K562 (cell line): ENCODE data around the gene LRP2. TPM values are rescaled to one million over a fixed set of nuclear protein-coding genes. Genes with fewer than 3 reads are reported as not detected.
A peak's percentile ranks its signal among the peaks of the same experiment; 100 is the strongest.

ENCODE experiments used
- ATAC-seq: fragments of 200-7000 bp; cut with Tn5 transposase; 3 replicates; pipeline ENCODE4 v1.9.1; 2020; ENCODE audit warnings: moderate library complexity
- BruUV-seq: library from RNA; stranded (reverse); fragments of 400-500 nt; replicated peaks from 2 replicates; lab custom pipeline; 2021; lab: Mats Ljungman, UMichigan
- CTCF ChIA-PET: fragments of 300-600 bp; formaldehyde crosslinking; extraction: SDS; loops from one replicate; lab custom pipeline; 2021; ENCODE audit warnings: low intra/inter-chr PET ratio; lab: Yijun Ruan, JAX
- POLR2A ChIA-PET: fragments of 300-600, 350-650 bp; sonication (Branson Sonifier 250); formaldehyde crosslinking; extraction: SDS; loops from one replicate; lab custom pipeline; 2021; ENCODE audit warnings: antibody characterized with exemption, inconsistent platforms; lab: Yijun Ruan, JAX
- DNase-seq, 4 experiments: peaks; one replicate each; pipeline versions ENCODE4 v3.0.0 to v3.0.0-alpha.2; 2011 to 2018; ENCODE audit warnings: low spot score in 3 of 4, mixed read lengths in 3 of 4; ENCODE audit errors: extremely low read depth in 1 of 4
- FAIRE-seq: peaks from 2 replicates; lab custom pipeline; 2011; peaks lifted over from hg19 to GRCh38; lab: Jason Lieb, UNC
- H2AFZ ChIP-seq: 2 replicates; pipeline ENCODE4 v1.6.0; 2011; ENCODE audit warnings: low read depth, low read length, control low read depth, inconsistent platforms
- H3K27ac ChIP-seq: fragments of 200-600 bp; 3 replicates; pipeline ENCODE4 v1.8.0; 2011; ENCODE audit warnings: low read depth, mild to moderate bottlenecking, control low read depth, inconsistent platforms, low read length, moderate library complexity, mixed read lengths; ENCODE audit errors: extremely low read depth
- H3K27me3 ChIP-seq, 2 experiments: fragments of 300-600 bp in 1 of 2; 2 replicates in 1 of 2; 3 replicates in 1 of 2; pipeline versions ENCODE4 v1.6.0 to v1.8.0; 2011; ENCODE audit warnings: inconsistent platforms in 2 of 2, low read length in 2 of 2, mild to moderate bottlenecking in 1 of 2, mixed read lengths in 1 of 2, moderate library complexity in 1 of 2; ENCODE audit not compliant: control insufficient read depth in 2 of 2, insufficient read depth in 2 of 2
- H3K36me3 ChIP-seq: fragments of 300-600 bp; 3 replicates; pipeline ENCODE4 v1.8.0; 2011; ENCODE audit warnings: mild to moderate bottlenecking, low read length, inconsistent platforms; ENCODE audit not compliant: control insufficient read depth, insufficient read depth
- H3K4me1 ChIP-seq, 2 experiments: fragments of 200-600 bp in 1 of 2; replicated peaks in 1 of 2; 2 replicates in 1 of 2; 3 replicates in 1 of 2; pipeline versions ENCODE4 v1.5.1 to v1.8.0; 2011; ENCODE audit warnings: inconsistent platforms in 2 of 2, low read length in 2 of 2, mild to moderate bottlenecking in 1 of 2, mixed read lengths in 1 of 2, moderate library complexity in 1 of 2; ENCODE audit not compliant: control insufficient read depth in 2 of 2, insufficient read depth in 2 of 2
- H3K4me2 ChIP-seq: 2 replicates; pipeline ENCODE4 v1.6.1; 2011; ENCODE audit warnings: low read length, control low read depth, inconsistent platforms, mixed read lengths; ENCODE audit not compliant: insufficient read depth
- H3K4me3 ChIP-seq: fragments of 200-600 bp; sonication (generic), shearing (Covaris generic); 2 replicates; pipeline ENCODE4 v1.5.1; 2016; ENCODE audit warnings: control low read depth, inconsistent platforms
- H3K79me2 ChIP-seq: fragments of 200-600 bp; 3 replicates; pipeline ENCODE4 v1.8.0; 2011; ENCODE audit warnings: low read length, inconsistent platforms; ENCODE audit not compliant: control insufficient read depth, insufficient read depth
- H3K9ac ChIP-seq, 2 experiments: 2 replicates each; pipeline versions ENCODE4 v1.6.0 to v1.6.1; 2011; ENCODE audit warnings: low read depth in 2 of 2, low read length in 2 of 2, control low read depth in 1 of 2, inconsistent platforms in 1 of 2, mild to moderate bottlenecking in 1 of 2, mixed read lengths in 1 of 2; ENCODE audit not compliant: insufficient read depth in 1 of 2
- H3K9me1 ChIP-seq: one replicate; pipeline ENCODE4 v1.6.0; 2011; ENCODE audit warnings: inconsistent platforms, mild to moderate bottlenecking, low read length, moderate library complexity; ENCODE audit not compliant: control insufficient read depth, insufficient read depth
- H3K9me3 ChIP-seq: replicated peaks from 2 replicates; pipeline ENCODE4 v1.5.1; 2011; ENCODE audit warnings: low read depth, low read length, inconsistent platforms; ENCODE audit not compliant: control insufficient read depth, insufficient read depth
- H4K20me1 ChIP-seq: replicated peaks from 2 replicates; pipeline ENCODE4 v1.6.1; 2011; ENCODE audit warnings: low read length, inconsistent platforms, mixed read lengths; ENCODE audit not compliant: control insufficient read depth, insufficient read depth
- NEUROD1 ChIP-seq: fragments of 150-350 bp; IDR thresholded peaks from 2 replicates; pipeline ENCODE4 v1.6.1; 2014; ENCODE audit warnings: borderline replicate concordance, low read length, low read depth; ENCODE audit not compliant: partially characterized antibody
- POU5F1 ChIP-seq: fragments of 150-350 bp; IDR thresholded peaks from 2 replicates; pipeline ENCODE4 v1.6.1; 2014; ENCODE audit warnings: borderline replicate concordance, low read length, low read depth, mild to moderate bottlenecking; ENCODE audit not compliant: partially characterized antibody
- PPARD ChIP-seq: fragments of 250-450 bp; sonication (Bioruptor Pico); IDR thresholded peaks from 2 replicates; pipeline ENCODE4 v1.8.0; 2022; ENCODE audit warnings: inconsistent platforms, mild to moderate bottlenecking, moderate library complexity
- RFX1 ChIP-seq: fragments of 450-650 bp; IDR thresholded peaks from 2 replicates; pipeline ENCODE4 v1.6.1; 2016; ENCODE audit warnings: mild to moderate bottlenecking, moderate library complexity
- ZNF217 ChIP-seq: sonication (generic); formaldehyde crosslinking; IDR thresholded peaks from 2 replicates; pipeline ENCODE4 v1.8.0; 2022; ENCODE audit warnings: mild to moderate bottlenecking, missing genetic modification reagents
- WGBS: fragments of 100-300 bp; shearing (Covaris generic); methylation state at CpG from one replicate; pipeline ENCODE4 v1.1.6; 2016; ENCODE audit warnings: low coverage, mixed read lengths; ENCODE audit not compliant: insufficient coverage; ENCODE audit errors: missing lambda C conversion rate; 5-methylcytosine and 5-hydroxymethylcytosine counted together
- in situ Hi-C: fragments of 300-500 bp; cut with MboI; formaldehyde crosslinking; loops from 4 replicates; pipeline ENCODE4 v1.15.0; 2018; ENCODE audit warnings: inconsistent platforms, mixed read lengths
- intact Hi-C: fragments of 100-400 bp; cut with micrococcal nuclease; formaldehyde crosslinking; loops from 2 replicates; pipeline ENCODE4 v1.14.2; 2022
- polyA plus RNA-seq, 8 experiments: library from polyadenylated mRNA; depleted of rRNA in 4 of 8; stranded (reverse) in 5 of 8; unstranded in 3 of 8; fragments of >200 nt; fragmentation: Nextera tagmentation in 2 of 8; fragmentation: Illumina TruSeq in 1 of 8; extraction: Ambion mirVana in 2 of 8; extraction: Trizol in 1 of 8; gene quantifications; 2 replicates each; pipeline versions ENCODE4 v1.2.1 to v1.2.3, GENCODE V29; 2011 to 2014; ENCODE audit warnings: inconsistent platforms in 1 of 8, missing spikeins in 1 of 8
- total RNA-seq, 7 experiments: library from RNA; depleted of rRNA in 6 of 7; stranded (reverse); fragments of >200 nt in 6 of 7; fragmentation: Illumina TruSeq in 2 of 7; extraction: Trizol in 2 of 7; gene quantifications; 2 replicates each; pipeline versions ENCODE4 v1.2.1 to v1.2.3, GENCODE V29; 2011 to 2021; ENCODE audit warnings: low replicate concordance in 1 of 7
- TF ChIP-seq, protein P1 (sequence below): sonication (generic); formaldehyde crosslinking; IDR thresholded peaks from 2 replicates; pipeline ENCODE4 v1.8.0; 2022; ENCODE audit warnings: mild to moderate bottlenecking, missing genetic modification reagents, borderline replicate concordance
- TF ChIP-seq, protein P2 (sequence below): fragments of 200-400 bp; formaldehyde crosslinking; IDR thresholded peaks from 2 replicates; pipeline ENCODE4 v1.6.1; 2017; ENCODE audit warnings: mild to moderate bottlenecking, low read depth, low read length, moderate library complexity

The LRP2 gene
- total and polyA plus RNA-seq, 9 of the 15 experiments (the other 6 are each of a cell fraction or from before 2014, with no cell fraction given), result 0.04 to 0.18 (median 0.11) TPM; not detected in 1

DNA sequence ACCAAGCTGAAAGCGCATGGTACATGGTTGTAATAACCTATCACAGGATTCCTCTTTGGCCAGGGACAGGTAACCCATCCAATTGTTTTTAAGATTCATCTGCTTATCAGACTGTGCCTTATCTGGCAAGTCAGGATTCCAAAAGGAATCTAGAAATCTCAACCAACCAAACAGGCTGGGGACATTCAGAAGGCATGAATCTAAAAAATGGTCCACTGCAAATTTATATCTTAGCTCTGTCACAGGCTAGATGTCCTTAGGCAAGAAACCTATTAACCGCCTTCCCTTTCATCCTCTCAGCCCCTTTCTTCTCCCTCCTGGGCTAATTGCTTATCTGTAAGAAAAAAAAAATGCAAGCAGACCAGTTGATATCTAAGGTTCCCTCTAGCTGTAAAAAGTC lies 4.3 kb downstream of the LRP2 start (continued):
- TF ChIP-seq, protein P1, sequence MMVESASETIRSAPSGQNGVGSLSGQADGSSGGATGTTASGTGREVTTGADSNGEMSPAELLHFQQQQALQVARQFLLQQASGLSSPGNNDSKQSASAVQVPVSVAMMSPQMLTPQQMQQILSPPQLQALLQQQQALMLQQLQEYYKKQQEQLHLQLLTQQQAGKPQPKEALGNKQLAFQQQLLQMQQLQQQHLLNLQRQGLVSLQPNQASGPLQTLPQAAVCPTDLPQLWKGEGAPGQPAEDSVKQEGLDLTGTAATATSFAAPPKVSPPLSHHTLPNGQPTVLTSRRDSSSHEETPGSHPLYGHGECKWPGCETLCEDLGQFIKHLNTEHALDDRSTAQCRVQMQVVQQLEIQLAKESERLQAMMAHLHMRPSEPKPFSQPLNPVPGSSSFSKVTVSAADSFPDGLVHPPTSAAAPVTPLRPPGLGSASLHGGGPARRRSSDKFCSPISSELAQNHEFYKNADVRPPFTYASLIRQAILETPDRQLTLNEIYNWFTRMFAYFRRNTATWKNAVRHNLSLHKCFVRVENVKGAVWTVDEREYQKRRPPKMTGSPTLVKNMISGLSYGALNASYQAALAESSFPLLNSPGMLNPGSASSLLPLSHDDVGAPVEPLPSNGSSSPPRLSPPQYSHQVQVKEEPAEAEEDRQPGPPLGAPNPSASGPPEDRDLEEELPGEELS (CRISPR knock-in tag), result no peak
- TF ChIP-seq POU5F1 (no peak), NEUROD1 (no peak)
- TF ChIP-seq, protein P2, sequence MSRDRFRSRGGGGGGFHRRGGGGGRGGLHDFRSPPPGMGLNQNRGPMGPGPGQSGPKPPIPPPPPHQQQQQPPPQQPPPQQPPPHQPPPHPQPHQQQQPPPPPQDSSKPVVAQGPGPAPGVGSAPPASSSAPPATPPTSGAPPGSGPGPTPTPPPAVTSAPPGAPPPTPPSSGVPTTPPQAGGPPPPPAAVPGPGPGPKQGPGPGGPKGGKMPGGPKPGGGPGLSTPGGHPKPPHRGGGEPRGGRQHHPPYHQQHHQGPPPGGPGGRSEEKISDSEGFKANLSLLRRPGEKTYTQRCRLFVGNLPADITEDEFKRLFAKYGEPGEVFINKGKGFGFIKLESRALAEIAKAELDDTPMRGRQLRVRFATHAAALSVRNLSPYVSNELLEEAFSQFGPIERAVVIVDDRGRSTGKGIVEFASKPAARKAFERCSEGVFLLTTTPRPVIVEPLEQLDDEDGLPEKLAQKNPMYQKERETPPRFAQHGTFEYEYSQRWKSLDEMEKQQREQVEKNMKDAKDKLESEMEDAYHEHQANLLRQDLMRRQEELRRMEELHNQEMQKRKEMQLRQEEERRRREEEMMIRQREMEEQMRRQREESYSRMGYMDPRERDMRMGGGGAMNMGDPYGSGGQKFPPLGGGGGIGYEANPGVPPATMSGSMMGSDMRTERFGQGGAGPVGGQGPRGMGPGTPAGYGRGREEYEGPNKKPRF, result no peak

DNA sequence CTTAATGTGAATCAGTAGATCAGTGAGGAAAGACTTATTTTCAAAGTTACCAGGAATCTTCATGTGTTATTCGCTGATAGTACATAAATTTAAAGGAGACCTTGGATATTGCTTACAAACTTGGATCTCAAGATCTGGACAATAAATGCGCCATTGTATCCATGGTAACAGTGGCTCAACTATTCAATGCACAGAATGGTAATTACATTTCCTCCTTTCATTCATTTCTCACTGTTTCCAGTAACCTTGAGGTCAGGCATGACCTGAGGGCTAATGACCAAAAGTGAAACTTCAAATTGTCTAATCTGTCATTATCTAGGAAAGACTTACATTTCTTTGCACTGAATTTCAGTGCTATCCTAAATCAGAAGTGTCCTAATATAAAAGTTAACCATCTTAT lies 8.1 kb downstream of the LRP2 start:
- no peak overlapping the region for H3K4me3 ChIP-seq
- ChIA-PET CTCF (no interaction called here), POLR2A (no interaction called here)
- no peak overlapping the region for H3K27ac ChIP-seq
- no peaks in the 10 kb centered on the region for H3K36me3 ChIP-seq
- TF ChIP-seq ZNF217 (no peak), PPARD (CRISPR knock-in tag) (no peak), RFX1 (peak; percentile 70)
- H3K4me1 ChIP-seq, result no peaks in the 10 kb centered on the region
- 0% methylated on average over 2 of the region's 2 CpGs for WGBS
- no peaks in the 10 kb centered on the region for H4K20me1 ChIP-seq
- no peak overlapping the region for H3K9ac ChIP-seq
- no peaks in the 10 kb centered on the region for H3K9me1 ChIP-seq
- BruUV-seq, result no TSS peak
- ATAC-seq (no peak), DNase-seq (no peak), FAIRE-seq (peak; percentile 15)
- no peak overlapping the region for H3K4me2 ChIP-seq
- peaks cover 4 to 10% of the 10 kb centered on the region in 2 experiments; a peak in 4 of 5 replicates for H3K27me3 ChIP-seq
- H3K79me2 ChIP-seq, result no peaks in the 10 kb centered on the region
- no peak overlapping the region for H2AFZ ChIP-seq
- intact Hi-C loops (no loop called here), in situ Hi-C loops (no loop called here)
- no peaks in the 10 kb centered on the region for H3K9me3 ChIP-seq
